Midbrain (tissue), 1 donor: ENCODE measurements around the gene SMYD2.

Source experiments
- DNase-seq: peaks from one replicate; lab custom pipeline; 2025; lab: John Stamatoyannopoulos, UW

Gene SMYD2, protein sequence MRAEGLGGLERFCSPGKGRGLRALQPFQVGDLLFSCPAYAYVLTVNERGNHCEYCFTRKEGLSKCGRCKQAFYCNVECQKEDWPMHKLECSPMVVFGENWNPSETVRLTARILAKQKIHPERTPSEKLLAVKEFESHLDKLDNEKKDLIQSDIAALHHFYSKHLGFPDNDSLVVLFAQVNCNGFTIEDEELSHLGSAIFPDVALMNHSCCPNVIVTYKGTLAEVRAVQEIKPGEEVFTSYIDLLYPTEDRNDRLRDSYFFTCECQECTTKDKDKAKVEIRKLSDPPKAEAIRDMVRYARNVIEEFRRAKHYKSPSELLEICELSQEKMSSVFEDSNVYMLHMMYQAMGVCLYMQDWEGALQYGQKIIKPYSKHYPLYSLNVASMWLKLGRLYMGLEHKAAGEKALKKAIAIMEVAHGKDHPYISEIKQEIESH

DNA sequence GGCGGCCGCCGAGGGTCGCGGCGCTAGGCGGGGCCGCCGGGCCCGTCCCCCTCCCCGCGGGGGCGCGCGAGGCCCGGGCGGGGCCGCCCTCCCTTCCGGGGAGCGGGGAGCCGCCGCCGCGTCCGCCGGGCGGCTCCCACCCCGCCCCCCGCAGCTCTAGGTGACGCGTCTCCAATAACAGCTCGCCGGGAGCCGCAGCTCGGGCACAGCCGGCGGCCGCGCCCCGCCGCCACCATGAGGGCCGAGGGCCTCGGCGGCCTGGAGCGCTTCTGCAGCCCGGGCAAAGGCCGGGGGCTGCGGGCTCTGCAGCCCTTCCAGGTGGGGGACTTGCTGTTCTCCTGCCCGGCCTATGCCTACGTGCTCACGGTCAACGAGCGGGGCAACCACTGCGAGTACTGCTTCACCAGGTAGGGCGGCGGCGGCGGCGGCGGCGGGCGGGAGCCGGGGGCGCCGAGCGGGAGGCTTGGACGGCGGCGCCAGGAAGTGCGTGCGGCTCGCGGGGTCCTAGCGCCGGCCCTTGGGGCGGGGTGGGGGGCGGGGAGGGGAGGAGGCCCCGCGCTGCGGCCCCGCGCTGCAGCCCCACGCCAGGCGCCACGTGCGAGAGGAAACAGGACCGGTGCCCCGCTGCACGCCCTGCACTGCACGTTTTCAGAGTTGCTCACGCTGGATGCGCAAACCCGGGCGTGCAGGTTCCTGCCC, at the start of gene SMYD2:
Gene SMYD2, plus strand, starts transcription at position 139 of the 699 bp plus-strand sequence. Its CDS starts 96 bp downstream, at position 235.
- peak; percentile 54 for DNase-seq

DNA sequence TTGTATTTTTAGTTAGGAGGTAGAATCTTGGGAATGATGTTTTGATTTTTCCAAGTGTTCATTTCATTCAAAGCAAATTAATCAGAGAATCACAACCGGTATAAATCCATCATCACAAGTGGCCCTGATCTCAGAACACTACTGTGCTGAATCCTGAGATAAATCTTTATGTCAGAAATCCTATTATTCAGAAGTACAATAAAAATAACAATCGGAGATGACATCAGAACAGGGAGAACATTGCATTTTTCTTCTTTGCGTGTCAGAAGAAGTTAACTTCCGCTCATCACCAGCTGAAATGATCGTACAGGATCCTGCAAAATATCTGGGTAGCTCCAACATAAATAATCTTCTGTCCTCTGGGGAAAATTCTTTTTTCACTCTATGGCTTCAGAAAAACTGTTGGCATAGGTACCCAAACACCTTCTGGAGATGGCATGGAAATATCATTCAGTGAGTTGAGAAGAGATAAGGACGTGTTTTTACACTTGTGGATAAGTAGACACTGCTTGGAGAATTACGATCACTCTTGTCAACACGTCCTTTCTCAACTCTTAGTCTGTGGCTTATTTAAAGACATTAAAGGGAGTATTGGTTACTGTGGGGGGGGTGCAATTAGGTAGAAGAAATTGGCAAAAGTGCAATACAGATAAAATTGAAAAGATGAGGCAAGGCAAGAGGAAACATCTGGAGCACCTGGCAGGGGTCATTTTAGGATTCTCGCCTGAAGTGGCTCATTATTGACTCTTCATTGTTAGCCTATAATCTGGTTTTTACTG, 46.9 kb upstream of the SMYD2 start:
- DNase-seq: no peak

DNA sequence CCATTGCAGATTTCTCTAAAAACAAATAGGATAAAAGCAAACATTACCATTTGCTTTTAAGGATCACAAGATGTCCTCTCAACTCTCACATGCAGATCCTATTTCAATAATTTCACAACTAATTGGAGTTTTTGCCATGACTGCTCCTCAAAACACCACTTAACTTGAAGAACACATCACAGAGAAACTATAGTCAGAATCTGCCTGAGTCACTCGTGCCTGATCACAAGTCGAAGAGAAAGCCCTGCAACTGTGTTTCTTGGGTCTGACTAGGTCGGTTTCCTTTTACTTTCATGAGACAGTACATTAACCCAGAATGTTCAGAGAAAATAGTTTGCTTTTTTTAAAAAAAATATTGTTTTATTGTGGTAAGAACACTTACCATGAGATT, 46.3 kb upstream of the SMYD2 start:
- DNase-seq: no peak

DNA sequence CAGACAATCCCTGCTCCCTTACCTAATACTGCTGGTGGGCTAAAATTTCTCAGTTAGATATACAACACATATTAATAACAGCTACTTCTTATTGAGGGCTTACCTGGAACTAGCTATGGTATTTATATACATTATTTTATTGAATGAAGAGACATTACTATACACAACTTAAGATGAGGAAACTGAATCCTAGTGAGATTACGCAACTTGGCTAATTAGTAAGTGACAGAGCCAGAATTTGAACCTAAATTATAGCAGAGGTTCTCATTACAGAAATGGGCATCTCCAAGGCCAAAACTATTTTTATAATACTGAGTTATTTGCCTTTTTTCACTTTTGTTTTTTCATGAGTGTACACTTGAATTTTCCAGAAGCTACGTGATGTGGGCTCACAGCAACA, 44.5 kb upstream of the SMYD2 start:
- DNase-seq: no peak

DNA sequence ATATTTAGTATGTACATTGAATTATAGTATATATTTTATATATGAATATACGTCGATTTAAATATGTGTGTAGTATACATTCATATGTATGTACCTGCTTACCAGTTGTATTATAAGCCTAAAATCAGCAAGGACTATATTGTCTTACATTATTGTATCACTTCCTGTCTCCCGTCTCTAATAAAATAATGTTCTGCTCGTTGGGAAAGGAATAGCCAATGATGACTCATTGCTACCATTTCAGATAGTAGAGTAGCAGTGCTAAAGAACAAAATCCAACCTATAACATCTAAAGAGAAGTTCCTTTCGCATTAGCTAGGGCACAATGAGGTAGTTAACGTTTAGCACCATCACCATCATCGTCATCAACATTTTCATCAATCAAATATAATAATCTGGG, 39.9 kb upstream of the SMYD2 start:
- DNase-seq: no peak

DNA sequence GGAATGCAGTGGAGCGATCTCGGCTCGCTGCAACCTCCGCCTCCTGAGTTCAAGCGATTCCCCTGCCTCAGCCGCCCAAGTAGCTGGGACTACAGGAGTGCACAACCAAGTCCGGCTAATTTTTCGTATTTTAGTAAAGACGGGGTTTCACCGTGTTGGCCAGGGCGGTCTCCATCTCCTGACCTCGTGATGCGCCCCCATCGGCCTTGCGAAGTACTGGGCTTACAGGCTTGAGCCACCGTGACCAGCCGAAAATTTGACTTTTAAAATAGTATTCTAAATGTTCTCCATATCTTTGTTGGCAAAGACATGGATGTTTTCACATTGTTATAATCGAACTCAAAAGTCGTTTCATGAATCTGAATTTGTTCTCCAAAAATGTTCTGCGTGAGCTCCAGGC, 36.7 kb upstream of the SMYD2 start:
- no peak for DNase-seq

DNA sequence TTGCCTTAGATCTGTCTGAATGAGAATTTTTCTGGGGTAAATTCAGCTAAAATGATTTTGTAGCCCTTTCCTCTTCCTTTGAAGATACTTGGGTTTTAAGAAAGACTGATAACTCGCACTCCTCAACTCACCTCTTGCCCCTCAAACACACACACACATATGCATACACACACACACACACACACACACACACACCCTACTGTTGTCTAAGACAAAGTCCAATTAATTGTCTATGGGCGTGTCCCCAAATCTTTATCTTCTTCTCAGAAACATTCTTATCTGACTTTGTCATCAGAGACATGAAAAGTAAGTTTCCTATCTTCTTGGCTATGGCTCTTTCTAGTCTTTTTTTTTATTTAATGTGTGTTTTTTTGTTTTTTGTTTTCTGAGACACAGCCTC, 36.1 kb upstream of the SMYD2 start:
- no peak for DNase-seq

DNA sequence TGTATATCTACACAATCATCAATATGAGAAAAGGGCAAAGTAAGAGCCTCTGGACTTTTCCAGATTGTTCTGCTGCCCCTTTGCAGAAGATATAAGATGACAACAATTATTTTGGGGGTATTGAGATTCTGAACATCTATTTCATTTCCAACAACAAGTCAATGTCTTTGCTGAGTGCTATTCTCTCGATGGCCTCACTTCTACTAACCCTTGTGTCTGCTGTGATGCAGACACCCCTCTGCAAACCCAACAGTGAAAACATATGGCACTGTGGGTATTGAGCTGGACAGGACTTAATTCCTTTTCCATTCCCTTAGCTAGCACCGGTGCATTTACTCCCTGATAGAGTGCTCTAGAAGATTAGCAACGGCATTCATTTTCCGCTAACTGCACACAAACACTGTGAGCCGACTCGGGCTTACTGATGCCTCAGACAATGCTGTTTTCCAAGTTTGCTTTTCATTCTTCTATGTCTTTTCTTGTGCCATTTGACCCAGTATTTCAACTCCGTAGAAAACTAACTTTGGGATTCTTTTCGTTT, 33.4 kb upstream of the SMYD2 start:
- no peak for DNase-seq

DNA sequence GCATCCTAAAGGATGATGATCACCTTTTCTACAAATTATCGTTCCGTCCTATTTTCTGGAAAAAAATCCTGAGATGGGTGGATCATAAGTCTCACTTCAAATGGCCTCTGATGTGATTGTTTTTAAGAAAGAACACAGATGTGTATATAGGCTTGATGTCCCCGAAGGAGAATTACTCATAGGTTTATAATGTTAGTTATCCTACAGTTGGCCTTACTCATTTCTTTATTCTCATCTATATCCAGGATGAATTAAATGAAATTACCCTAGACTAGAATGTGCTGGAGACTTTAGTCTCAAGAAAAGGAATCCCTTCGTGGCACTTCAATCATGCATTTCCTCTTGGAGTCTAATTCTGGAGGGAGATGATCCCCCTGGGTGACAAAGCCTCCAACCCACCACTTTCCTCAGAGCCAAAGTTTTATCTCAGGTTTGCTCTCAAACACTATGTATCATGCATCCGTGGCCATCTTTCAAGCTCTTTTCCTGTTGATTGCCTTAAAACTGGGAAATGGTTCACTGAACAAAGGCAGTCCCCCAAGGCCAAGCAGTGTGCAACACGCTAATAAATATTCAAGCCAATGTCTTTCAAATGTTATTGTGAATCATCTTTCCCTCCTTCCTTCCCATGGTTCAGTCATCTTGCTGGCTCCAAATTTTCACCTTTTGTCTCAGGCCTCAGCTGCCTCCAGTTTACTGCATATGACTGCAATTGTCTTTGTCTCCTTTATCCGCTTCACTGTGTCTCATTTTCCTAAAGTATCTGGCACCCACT, 32.5 kb upstream of the SMYD2 start:
- DNase-seq: no peak

DNA sequence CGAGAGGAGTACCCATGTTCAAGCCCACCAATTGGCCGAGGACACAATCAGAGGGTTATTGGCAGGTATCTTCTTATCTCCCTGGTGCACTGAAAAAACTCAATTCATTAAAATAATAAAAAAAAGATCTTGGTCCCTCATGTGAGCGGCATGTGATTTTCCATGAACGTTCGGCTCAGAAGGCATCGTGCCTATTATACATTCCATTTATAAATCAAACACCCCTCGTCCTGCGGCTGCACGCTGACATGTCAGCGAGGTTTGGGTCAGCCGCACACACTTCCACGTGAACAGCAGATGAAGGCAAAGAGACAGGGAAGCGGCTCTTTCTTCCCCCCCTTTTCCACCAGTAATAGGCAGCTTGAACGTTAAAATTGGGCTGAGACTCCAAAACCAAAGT, 31.3 kb upstream of the SMYD2 start:
- no peak for DNase-seq

DNA sequence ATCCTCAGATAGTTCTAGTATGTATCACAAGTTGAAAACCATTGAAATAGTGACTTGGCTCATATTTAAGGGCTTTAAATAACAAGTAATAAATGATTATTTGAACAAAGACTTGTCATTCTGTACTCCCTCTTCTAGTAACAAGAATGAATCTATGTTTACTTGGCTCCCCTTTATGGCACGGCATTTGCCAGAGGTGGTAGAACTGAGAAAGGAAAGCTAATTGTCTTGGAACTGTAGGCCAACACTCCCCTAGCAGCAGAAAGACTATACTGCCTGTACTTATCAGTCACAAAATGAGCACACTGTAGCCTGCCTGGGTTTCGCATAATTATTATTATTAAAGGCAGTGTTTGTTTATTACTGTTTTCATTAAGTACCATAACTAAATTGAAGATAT, 29.6 kb upstream of the SMYD2 start:
- DNase-seq: no peak

DNA sequence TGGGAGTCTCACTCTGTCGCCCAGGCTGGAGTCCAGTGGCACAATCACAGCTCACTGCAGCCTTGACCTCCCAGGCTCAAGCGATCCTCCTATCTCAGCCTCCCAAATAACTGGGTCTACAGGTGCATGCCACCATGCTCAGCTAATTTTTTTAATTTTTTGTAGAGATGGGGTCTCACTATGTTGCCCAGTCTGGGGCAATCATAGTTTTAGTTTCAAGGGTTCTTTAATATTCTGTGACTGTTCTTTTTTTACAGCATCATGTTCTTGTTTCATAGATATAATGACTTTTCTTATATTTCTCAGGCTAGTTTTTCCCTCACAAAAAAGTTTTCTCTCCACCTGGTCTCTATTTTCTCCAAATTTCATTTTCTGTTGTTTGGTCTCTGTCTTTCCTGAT, 25.4 kb upstream of the SMYD2 start:
- no peak for DNase-seq

DNA sequence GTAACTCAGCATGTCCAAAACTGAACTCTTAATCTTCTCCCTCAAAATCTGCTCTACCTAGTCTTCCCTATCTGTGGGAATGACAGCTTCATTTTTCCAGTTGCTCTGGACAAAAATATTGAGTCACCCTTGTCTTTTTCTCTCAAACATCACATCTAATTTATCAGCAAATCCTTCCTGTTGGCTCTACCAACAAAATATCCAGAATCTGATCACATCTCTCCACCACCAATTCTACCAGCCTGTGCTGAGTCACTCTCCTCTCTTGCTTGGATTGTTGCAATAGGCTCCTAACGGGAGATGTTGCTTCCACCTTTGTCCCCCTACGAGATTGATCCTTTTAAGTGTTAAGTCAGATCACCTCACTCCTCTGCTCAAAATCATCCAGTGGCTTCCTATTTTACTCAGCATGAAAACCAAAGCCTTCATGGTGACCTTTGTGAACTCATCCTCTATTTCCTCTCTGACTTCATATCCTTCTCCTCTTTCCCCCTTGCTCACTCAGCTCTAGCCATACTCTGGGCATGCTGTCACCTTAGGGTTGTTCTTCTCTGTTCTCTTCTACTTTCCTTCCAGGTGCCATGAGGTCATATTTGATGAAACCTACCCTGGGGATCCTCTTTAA, 21.5 kb upstream of the SMYD2 start:
- DNase-seq: no peak

DNA sequence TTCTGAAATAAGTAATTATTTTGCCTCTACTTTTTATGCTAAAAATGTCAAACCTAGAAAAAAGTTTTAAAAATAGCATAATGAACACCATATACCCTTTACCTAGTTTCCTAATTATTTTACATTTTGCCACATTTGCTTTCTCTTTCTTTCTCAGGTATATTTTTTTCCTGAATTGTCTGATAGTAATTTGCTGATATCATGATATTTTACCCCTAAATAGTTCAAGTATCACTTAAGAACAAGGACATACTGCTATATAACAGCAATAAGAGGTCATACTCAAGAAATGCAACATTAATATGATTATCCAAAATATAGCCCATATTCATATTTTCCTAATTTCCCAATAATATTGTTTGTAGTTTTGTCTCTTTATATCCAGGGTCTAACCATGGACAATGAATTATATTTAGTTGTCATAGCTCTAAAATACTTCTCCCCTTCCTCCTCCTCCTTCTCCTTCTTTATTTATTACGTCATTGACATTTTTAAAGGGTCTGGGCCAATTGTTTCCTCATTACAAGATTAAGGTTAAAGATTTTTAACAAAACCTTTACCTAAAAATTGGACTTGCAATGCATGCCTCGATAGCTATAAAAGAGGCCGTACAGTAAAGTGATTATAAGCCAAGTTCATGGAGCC, 20.3 kb upstream of the SMYD2 start:
- DNase-seq: no peak

DNA sequence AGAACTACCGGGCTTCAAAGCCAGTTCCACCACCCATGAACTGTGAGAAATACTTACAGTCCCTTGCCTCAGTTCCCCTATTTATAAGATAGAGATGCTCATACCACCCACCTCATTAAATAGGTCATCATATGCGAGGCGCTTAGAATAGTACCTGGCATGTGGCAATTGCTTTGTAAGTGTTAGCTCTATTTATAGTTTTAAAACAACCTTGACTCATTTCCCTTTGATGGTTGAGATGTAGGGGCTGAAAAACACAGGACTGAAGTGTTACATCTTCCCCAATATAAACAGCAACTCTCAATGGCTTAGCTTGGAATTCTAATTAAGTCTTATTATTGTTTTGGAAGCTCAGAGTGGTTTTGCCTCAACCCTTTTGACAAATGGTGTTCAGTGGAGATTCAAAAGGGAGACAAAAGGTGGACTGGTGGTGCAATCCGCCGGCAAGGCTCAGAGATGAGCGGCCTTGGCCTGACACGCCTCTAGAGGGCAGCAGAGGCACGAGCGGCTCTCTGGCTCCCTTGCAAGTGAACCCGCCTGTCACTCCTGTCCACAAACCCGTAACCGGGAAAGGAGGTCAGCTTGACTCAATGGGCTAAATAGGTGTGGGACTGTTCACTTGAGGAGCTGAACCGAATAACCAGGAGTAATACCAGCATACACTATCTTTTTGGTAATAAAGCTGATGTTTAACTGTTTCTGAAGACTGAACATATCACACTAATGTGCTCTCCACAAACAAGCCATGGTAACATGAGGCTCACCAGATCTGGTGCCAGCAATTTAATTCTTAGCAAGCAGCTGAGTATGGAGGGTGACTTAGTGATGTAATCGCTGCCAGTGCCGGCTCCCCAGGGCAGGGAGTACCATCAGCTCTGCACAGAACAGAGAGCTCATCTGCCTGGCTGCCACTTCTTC, 19.5 kb upstream of the SMYD2 start:
- DNase-seq: peak; percentile 81

DNA sequence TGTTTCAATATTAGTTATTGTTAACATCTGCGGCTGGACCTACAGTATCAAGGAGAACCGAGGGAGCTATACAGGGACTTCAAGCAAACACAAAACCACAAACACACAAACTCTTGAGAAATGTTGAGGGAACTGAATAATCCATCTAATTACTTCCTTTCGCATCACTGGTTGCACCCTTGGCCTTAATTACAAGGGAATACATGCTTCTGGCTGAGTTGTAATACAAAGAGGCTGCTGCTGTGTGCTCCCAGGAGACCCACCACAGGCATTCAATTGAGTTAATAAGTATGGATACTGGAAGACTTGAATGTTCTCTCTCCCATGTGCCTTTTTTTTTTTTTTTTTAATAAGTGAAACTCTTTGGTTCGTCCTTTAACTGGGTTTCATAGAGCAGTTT, 16.8 kb upstream of the SMYD2 start:
- no peak for DNase-seq

DNA sequence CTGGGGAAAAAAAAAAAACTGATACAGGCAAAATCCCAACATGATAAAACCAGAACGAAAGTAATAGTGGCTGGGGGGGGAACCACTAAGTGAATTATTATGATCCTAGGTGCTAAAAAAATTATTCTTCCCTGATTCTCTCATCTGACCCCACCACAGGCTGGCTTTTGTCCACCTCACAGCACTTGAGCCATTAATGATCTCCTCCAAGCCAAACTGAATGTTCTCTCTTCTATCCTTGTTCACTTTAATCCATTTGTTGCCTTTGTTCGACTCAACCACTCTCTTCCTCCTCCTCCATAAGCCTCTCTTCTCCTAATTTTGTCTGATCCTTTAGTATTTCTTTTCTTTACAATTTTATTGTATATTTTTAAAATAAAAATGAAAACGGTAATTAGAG, 16.0 kb upstream of the SMYD2 start:
- DNase-seq: no peak

DNA sequence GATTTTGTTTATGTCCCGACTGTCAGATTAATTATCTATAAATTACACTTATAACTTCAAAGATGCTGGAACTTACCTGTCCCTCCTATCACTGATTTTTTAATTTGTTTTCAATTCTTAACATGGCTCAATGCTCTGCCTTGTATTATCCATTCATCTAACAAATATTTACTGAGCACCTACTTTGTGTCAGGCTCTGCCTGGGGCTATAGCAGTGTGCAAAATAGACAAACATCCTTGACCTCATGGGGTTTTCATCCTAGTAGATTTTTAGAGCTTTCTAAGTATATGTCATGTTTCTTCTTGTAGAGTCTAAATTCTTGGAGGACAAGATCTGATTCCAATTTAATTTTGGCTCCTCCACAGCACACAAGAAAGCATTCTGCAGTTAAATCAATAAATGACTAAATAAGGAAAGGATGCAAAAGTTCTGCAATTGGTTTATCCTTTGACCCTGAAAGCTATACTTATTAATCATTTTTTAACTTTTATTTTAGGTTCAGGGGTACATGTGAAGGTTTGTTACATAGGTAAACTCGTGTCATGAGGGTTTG, 10.8 kb upstream of the SMYD2 start:
- DNase-seq: no peak

DNA sequence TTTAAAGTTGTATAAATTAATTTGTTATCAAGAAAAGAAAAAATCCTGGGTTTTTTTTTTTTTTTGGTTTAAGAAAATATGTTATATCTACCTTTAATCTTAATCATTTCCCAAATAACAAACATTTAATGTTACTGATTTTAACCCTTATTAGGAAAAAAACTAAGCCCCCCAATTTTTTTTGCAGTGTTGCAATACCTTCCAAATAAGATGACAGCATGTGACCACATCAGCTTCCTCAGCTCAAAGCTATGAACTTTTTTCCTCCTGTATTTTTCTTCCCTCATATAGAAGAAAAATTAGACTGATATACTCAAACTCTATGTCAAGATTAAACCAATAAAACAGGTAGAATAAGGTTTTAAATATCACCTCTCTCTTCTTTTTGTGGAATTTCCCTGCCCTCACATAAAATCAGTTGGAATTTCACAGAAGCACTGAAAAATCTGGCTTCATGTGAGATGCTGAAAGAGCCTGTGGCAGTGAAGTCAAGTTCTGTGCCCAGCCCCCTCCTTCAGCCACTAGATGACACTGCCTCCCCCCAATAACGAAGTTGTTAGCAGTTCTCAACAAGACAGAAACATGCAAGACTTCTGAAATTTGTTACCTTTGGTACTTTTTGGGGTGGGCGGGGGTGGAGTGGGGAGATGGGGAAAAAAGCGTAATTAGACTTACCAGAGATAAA, 9.6 kb upstream of the SMYD2 start:
- no peak for DNase-seq
